ENCODE results near the gene BGN. TPM values are rescaled to one million over a fixed set of nuclear protein-coding genes. Genes with fewer than 3 reads are reported as not detected.

Gene BGN
- total and polyA plus RNA-seq, 2 experiments from 2014 or later: 0.87 to 1.8 TPM

DNA sequence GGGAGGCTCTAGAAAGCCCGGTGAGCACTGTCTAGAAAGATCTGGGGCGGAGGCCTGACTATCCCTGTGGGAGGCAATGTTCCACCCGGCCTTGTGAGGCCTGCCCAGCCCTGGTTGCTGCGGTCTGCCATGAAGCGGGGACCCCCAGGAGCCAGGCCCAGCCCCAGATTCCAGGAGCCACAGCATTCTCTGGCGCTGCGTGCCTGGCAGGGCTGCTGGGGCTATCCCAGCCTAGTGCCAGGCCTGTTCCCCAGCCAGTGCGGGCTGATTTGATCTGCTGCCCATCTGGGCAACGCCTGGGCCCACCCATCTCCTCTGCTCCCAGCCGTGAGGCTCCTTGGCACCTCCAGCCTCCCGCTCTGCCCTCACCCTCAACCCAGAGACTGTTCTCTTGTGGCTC, 42.3 kb downstream of the BGN start (continued):
- TF ChIP-seq, protein P1, sequence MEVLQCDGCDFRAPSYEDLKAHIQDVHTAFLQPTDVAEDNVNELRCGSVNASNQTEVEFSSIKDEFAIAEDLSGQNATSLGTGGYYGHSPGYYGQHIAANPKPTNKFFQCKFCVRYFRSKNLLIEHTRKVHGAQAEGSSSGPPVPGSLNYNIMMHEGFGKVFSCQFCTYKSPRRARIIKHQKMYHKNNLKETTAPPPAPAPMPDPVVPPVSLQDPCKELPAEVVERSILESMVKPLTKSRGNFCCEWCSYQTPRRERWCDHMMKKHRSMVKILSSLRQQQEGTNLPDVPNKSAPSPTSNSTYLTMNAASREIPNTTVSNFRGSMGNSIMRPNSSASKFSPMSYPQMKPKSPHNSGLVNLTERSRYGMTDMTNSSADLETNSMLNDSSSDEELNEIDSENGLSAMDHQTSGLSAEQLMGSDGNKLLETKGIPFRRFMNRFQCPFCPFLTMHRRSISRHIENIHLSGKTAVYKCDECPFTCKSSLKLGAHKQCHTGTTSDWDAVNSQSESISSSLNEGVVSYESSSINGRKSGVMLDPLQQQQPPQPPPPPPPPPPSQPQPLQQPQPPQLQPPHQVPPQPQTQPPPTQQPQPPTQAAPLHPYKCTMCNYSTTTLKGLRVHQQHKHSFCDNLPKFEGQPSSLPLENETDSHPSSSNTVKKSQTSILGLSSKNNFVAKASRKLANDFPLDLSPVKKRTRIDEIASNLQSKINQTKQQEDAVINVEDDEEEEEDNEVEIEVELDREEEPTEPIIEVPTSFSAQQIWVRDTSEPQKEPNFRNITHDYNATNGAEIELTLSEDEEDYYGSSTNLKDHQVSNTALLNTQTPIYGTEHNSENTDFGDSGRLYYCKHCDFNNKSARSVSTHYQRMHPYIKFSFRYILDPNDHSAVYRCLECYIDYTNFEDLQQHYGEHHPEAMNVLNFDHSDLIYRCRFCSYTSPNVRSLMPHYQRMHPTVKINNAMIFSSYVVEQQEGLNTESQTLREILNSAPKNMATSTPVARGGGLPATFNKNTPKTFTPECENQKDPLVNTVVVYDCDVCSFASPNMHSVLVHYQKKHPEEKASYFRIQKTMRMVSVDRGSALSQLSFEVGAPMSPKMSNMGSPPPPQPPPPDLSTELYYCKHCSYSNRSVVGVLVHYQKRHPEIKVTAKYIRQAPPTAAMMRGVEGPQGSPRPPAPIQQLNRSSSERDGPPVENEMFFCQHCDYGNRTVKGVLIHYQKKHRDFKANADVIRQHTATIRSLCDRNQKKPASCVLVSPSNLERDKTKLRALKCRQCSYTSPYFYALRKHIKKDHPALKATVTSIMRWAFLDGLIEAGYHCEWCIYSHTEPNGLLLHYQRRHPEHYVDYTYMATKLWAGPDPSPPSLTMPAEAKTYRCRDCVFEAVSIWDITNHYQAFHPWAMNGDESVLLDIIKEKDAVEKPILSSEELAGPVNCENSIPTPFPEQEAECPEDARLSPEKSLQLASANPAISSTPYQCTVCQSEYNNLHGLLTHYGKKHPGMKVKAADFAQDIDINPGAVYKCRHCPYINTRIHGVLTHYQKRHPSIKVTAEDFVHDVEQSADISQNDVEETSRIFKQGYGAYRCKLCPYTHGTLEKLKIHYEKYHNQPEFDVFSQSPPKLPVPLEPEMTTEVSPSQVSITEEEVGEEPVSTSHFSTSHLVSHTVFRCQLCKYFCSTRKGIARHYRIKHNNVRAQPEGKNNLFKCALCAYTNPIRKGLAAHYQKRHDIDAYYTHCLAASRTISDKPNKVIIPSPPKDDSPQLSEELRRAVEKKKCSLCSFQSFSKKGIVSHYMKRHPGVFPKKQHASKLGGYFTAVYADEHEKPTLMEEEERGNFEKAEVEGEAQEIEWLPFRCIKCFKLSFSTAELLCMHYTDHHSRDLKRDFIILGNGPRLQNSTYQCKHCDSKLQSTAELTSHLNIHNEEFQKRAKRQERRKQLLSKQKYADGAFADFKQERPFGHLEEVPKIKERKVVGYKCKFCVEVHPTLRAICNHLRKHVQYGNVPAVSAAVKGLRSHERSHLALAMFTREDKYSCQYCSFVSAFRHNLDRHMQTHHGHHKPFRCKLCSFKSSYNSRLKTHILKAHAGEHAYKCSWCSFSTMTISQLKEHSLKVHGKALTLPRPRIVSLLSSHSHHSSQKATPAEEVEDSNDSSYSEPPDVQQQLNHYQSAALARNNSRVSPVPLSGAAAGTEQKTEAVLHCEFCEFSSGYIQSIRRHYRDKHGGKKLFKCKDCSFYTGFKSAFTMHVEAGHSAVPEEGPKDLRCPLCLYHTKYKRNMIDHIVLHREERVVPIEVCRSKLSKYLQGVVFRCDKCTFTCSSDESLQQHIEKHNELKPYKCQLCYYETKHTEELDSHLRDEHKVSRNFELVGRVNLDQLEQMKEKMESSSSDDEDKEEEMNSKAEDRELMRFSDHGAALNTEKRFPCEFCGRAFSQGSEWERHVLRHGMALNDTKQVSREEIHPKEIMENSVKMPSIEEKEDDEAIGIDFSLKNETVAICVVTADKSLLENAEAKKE (CRISPR knock-in tag; IDR thresholded peaks at IDR 0.05): no peak
- TF ChIP-seq STAT1 (IDR thresholded peaks at IDR 0.05; ENCODE audit: unreplicated experiment): no peak

DNA sequence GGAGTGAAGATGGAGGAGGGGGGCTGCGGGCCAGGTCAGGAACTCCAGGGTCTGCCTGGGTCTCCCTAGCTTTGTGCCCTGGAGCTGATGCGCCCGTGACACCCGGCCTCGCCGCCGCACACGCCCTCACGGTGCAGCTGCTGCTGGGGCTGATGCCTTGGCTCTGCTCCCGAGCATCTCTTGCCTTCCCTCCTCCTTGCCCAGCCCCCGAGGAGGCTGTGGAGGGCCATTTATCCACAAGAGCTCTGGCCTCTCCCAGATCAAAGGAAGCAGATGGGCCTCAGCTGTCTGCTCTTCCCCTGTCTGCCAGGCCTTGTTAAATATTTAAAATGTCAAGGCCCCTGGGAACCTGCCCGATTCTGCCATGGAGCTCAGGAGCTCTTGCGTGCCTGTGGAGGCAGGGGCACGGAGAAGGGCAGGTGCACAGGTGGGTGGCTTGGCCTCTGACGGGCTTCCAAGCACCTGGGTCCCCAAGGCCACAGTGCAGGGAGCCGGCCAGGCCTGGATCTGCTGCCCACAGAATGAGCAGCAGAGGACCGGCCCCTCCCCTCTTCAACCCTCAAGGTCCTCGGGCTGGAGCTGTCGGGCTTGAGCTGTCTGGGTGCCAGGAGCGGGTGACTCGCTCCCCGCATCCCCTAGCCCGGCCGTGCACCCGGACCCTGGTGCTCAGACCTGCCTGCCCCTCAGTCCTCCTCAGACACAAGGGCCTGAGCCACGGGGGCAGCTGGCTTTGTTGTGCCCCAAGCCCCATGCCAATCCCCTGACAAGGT, 42.9 kb downstream of the BGN start:
- no peak overlapping the region for H3K4me2 ChIP-seq
- H3K27ac ChIP-seq (ENCODE audit: low read depth): no peak overlapping the region
- no peaks in the 10 kb centered on the region for H3K4me1 ChIP-seq (ENCODE audit: insufficient read depth)
- no peak overlapping the region for H3K4me3 ChIP-seq
- ATAC-seq (no peak), DNase-seq (ENCODE audit: low spot score) (no peak)
- H3K27me3 ChIP-seq (ENCODE audit: insufficient read depth): no peaks in the 10 kb centered on the region
- no peaks in the 10 kb centered on the region for H3K4me1 Mint-ChIP-seq
- H3K36me3 Mint-ChIP-seq (ENCODE audit: low read depth): no peaks in the 10 kb centered on the region
- H3K79me2 ChIP-seq (replicated peaks; ENCODE audit: insufficient read depth): no peaks in the 10 kb centered on the region
- H3K9me3 Mint-ChIP-seq: no peaks in the 10 kb centered on the region
- H3K4me3 Mint-ChIP-seq: no peak overlapping the region
- H3K27ac Mint-ChIP-seq: no peak overlapping the region
- H3K36me3 ChIP-seq (ENCODE audit: insufficient read depth): no peaks in the 10 kb centered on the region
- H3K9me2 ChIP-seq (ENCODE audit: insufficient read depth): no peaks in the 10 kb centered on the region
- no peaks in the 10 kb centered on the region for H4K20me1 ChIP-seq (replicated peaks; ENCODE audit: insufficient read depth)
- no peak overlapping the region for H2AFZ ChIP-seq
- no peaks in the 10 kb centered on the region for H3F3A ChIP-seq (replicated peaks; ENCODE audit: low read depth)
- H3K27me3 Mint-ChIP-seq (ENCODE audit: insufficient read depth, low read depth, poor library complexity): peaks cover 2% of the 10 kb centered on the region
- TF ChIP-seq STAT1 (IDR thresholded peaks at IDR 0.05; ENCODE audit: unreplicated experiment) (no peak), EZH2 (IDR thresholded peaks at IDR 0.05; ENCODE audit: low read depth, unreplicated experiment) (no peak), CREB1 (CRISPR knock-in tag; IDR thresholded peaks at IDR 0.05; ENCODE audit: low read depth) (no peak), NANOG (IDR thresholded peaks at IDR 0.05; ENCODE audit: borderline replicate concordance) (no peak), EZH2phosphoT487 (IDR thresholded peaks at IDR 0.05; ENCODE audit: unreplicated experiment) (no peak), POLR2AphosphoS5 (IDR thresholded peaks at IDR 0.05; ENCODE audit: low read depth) (no peak), ZNF114 (CRISPR knock-in tag; IDR thresholded peaks at IDR 0.05) (no peak), JUNB (IDR thresholded peaks at IDR 0.05; ENCODE audit: unreplicated experiment) (no peak)
- TF ChIP-seq, protein P2, sequence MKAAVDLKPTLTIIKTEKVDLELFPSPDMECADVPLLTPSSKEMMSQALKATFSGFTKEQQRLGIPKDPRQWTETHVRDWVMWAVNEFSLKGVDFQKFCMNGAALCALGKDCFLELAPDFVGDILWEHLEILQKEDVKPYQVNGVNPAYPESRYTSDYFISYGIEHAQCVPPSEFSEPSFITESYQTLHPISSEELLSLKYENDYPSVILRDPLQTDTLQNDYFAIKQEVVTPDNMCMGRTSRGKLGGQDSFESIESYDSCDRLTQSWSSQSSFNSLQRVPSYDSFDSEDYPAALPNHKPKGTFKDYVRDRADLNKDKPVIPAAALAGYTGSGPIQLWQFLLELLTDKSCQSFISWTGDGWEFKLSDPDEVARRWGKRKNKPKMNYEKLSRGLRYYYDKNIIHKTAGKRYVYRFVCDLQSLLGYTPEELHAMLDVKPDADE (IDR thresholded peaks at IDR 0.05): no peak
- TF ChIP-seq, protein P3, sequence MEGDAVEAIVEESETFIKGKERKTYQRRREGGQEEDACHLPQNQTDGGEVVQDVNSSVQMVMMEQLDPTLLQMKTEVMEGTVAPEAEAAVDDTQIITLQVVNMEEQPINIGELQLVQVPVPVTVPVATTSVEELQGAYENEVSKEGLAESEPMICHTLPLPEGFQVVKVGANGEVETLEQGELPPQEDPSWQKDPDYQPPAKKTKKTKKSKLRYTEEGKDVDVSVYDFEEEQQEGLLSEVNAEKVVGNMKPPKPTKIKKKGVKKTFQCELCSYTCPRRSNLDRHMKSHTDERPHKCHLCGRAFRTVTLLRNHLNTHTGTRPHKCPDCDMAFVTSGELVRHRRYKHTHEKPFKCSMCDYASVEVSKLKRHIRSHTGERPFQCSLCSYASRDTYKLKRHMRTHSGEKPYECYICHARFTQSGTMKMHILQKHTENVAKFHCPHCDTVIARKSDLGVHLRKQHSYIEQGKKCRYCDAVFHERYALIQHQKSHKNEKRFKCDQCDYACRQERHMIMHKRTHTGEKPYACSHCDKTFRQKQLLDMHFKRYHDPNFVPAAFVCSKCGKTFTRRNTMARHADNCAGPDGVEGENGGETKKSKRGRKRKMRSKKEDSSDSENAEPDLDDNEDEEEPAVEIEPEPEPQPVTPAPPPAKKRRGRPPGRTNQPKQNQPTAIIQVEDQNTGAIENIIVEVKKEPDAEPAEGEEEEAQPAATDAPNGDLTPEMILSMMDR (conservative IDR thresholded peaks at IDR 0.05; ENCODE audit: low read depth in 2 of 2): no peak

Data from GM23338 (cell line).